DOHH2 (cell line): ENCODE data around the gene EYA4.

ENCODE experiments used
- EZH2phosphoT487 ChIP-seq: fragments of 200-600 bp; sonication (generic); IDR thresholded peaks from 2 replicates; pipeline ENCODE4 v1.6.1; 2017; ENCODE audit warnings: borderline replicate concordance, mild to moderate bottlenecking, antibody characterized with exemption, low read length, moderate library complexity, mixed read lengths
- TF ChIP-seq, protein P1 (sequence below): fragments of 200-600 bp; sonication (generic); IDR thresholded peaks from one replicate; pipeline ENCODE4 v1.5.1; 2014; ENCODE audit warnings: antibody characterized with exemption, mild to moderate bottlenecking, low read depth, low read length; ENCODE audit not compliant: poor library complexity, severe bottlenecking

DNA sequence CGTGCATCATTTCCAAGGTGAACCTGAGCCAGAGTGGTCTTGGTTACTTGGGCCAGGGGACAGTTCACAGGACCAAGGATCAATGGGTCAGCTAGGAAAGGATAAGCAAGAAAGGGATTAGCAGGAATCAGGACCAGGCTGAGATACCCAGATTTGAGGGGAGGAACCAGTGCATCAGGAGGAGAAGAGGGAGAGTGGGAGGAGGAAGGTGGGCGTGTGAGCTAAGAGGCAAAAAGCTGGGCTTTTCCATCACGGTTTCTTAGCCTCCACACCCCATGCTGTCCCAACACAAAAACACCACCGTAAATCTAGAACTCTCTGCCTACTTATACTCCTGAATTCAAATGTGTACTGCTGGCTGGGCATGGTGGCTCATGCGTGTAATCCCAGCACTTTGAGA, 27.5 kb downstream of the EYA4 start:
- no peak for TF ChIP-seq EZH2phosphoT487
- TF ChIP-seq, protein P1, sequence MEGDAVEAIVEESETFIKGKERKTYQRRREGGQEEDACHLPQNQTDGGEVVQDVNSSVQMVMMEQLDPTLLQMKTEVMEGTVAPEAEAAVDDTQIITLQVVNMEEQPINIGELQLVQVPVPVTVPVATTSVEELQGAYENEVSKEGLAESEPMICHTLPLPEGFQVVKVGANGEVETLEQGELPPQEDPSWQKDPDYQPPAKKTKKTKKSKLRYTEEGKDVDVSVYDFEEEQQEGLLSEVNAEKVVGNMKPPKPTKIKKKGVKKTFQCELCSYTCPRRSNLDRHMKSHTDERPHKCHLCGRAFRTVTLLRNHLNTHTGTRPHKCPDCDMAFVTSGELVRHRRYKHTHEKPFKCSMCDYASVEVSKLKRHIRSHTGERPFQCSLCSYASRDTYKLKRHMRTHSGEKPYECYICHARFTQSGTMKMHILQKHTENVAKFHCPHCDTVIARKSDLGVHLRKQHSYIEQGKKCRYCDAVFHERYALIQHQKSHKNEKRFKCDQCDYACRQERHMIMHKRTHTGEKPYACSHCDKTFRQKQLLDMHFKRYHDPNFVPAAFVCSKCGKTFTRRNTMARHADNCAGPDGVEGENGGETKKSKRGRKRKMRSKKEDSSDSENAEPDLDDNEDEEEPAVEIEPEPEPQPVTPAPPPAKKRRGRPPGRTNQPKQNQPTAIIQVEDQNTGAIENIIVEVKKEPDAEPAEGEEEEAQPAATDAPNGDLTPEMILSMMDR: no peak
